ENCODE results near the gene TTYH1.
A peak's percentile ranks its signal among the peaks of the same experiment; 100 is the strongest.

The TTYH1 gene

GRCh38 chr19:54424201-54424600 is 8.9 kb downstream of the TTYH1 start:
- DNase-seq = no peak

GRCh38 chr19:54424660-54425381 is 9.6 kb downstream of the TTYH1 start:
- DNase-seq = no peak

- DNase-seq = no peak
These were observed 10.1 kb downstream of the TTYH1 start for GRCh38 chr19:54425382-54425723.

GRCh38 chr19:54426291-54426931 is 11.1 kb downstream of the TTYH1 start:
- DNase-seq = no peak

GRCh38 chr19:54427586-54427985 is 12.3 kb downstream of the TTYH1 start:
- DNase-seq = no peak

GRCh38 chr19:54428323-54429175 is 13.3 kb downstream of the TTYH1 start:
- DNase-seq = no peak

GRCh38 chr19:54429176-54429495 is 13.9 kb downstream of the TTYH1 start:
- no peak for DNase-seq

GRCh38 chr19:54429545-54430227 is 14.4 kb downstream of the TTYH1 start:
- no peak for DNase-seq

GRCh38 chr19:54430306-54431254 is 15.3 kb downstream of the TTYH1 start:
- peak; percentile 38 to 70 (median 56) for DNase-seq

- DNase-seq = no peak
These were observed 16.1 kb downstream of the TTYH1 start for GRCh38 chr19:54431255-54431838.

GRCh38 chr19:54432144-54432738 is 17.0 kb downstream of the TTYH1 start:
- no peak for DNase-seq

GRCh38 chr19:54433697-54434096 is 18.4 kb downstream of the TTYH1 start:
- DNase-seq = no peak

- no peak for DNase-seq
These were observed 19.0 kb downstream of the TTYH1 start for GRCh38 chr19:54434112-54434872.

GRCh38 chr19:54434873-54435214 is 19.6 kb downstream of the TTYH1 start:
- DNase-seq = no peak

GRCh38 chr19:54435551-54436016 is 20.3 kb downstream of the TTYH1 start:
- no peak for DNase-seq

- no peak for DNase-seq
These were observed 20.8 kb downstream of the TTYH1 start for GRCh38 chr19:54436031-54436523.

- DNase-seq = no peak
These were observed 21.5 kb downstream of the TTYH1 start for GRCh38 chr19:54436628-54437252.

- peak; percentile 37 to 55 (median 44) for DNase-seq
These were observed 24.0 kb downstream of the TTYH1 start for GRCh38 chr19:54439174-54439851.

- DNase-seq = no peak
These were observed 25.4 kb downstream of the TTYH1 start for GRCh38 chr19:54440641-54441040.

Data from suppressor macrophage (primary cell).